ENCODE results near the gene KIAA1671. TPM values are rescaled to one million over a fixed set of nuclear protein-coding genes. Genes with fewer than 3 reads are reported as not detected.

KIAA1671 gene
- total RNA-seq, 1 donor from 2014 or later: 11.5 TPM

DNA sequence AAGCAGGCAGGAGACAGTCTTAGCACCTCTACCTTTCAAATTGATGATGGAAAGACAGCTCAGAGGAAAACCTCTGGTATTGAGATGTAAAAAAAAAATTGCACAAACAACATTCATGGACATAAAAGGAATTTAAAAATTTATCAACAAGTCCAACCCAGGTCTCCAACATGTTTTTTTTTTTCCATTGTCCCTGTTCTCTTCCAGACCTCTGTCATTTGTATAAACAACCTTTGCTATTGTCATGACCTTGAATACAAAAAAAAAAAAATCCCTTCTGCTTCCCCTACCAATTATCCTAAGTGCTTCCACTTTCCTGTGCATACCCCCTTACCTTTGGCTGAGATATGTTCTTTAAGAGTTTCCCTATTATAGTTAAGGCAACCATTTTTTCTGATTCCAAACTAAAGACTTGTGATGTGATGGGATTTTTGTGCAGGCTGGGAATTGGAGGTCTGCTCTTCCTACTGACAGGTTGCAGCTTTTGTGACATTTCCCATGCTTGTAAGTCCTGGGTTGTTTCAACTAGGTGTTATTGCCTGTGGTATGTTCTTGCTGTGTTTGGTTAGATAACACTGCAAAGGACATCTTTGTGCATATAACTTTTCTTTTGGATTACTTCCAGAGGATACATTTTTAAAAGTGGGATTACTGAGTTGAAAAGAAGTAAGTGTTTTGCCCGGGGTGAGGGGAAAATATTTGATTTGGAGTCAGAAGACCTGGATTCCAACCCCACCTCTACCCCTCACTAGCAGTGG is 67.1 kb downstream of the KIAA1671 start:
- H3K4me1 ChIP-seq (ENCODE audit: control insufficient read depth in 3 of 3, insufficient read depth in 3 of 3, low read length in 3 of 3): peaks cover 0 to 7% (median 3%) of the 10 kb centered on the region in 3 donors
- H3K36me3 ChIP-seq (ENCODE audit: control insufficient read depth in 3 of 3, insufficient read depth in 3 of 3, low read length in 3 of 3): no peaks in the 10 kb centered on the region

DNA sequence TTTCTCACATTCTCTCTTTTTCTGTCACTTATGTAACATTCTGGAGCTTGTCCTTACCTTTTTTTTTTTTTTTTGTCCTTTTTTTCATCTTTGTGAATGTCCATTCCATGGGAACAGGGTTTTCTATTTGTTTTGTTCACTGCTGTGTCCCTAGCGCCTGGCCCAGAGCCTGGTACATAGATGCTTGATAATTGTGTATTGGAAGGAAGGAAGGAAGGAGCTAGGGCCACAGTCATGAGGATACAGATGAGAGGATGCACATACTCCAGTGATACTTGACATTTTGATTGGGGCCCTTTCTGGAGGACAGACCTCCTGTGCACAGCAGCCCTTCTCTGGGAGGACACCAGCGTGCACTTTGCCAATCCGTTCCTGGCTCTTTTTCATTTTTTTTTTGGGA is 68.9 kb downstream of the KIAA1671 start:
- no peaks in the 10 kb centered on the region for H3K9me3 ChIP-seq (ENCODE audit: control insufficient read depth in 3 of 3, low read length in 3 of 3)
- H3K4me1 ChIP-seq (ENCODE audit: control insufficient read depth in 3 of 3, insufficient read depth in 3 of 3, low read length in 3 of 3): peaks cover 8 to 14% (median 9%) of the 10 kb centered on the region in 3 donors
- H3K36me3 ChIP-seq (ENCODE audit: control insufficient read depth in 3 of 3, insufficient read depth in 3 of 3, low read length in 3 of 3): no peaks in the 10 kb centered on the region
- no peak overlapping the region for H3K27ac ChIP-seq (ENCODE audit: low read depth, low read length)
- no peak overlapping the region for H3K9ac ChIP-seq (ENCODE audit: low read depth in 1 of 3, low read length in 3 of 3)
- H3K27me3 ChIP-seq (ENCODE audit: control insufficient read depth in 3 of 3, insufficient read depth in 3 of 3, low read length in 3 of 3): no peaks in the 10 kb centered on the region
- no peak overlapping the region for H3K4me3 ChIP-seq (ENCODE audit: low read length in 3 of 3)

More for the DNA sequence above, 67.1 kb downstream of the KIAA1671 start:
- no peaks in the 10 kb centered on the region for H3K9me3 ChIP-seq (ENCODE audit: control insufficient read depth in 3 of 3, low read length in 3 of 3)
- H3K27me3 ChIP-seq (ENCODE audit: control insufficient read depth in 3 of 3, insufficient read depth in 3 of 3, low read length in 3 of 3): no peaks in the 10 kb centered on the region
- no peak overlapping the region for H3K9ac ChIP-seq (ENCODE audit: low read depth in 1 of 3, low read length in 3 of 3)
- H3K4me3 ChIP-seq (ENCODE audit: low read length in 3 of 3): no peak overlapping the region
- no peak overlapping the region for H3K27ac ChIP-seq (ENCODE audit: low read depth, low read length)

GRCh38 chr22:25021976-25022711 is 69.6 kb downstream of the KIAA1671 start:
- Histone ChIP-seq H3K27ac (ENCODE audit: low read depth, low read length) (no peak overlapping the region), H3K9ac (ENCODE audit: low read depth in 1 of 3, low read length in 3 of 3) (no peak overlapping the region), H3K4me1 (ENCODE audit: control insufficient read depth in 3 of 3, insufficient read depth in 3 of 3, low read length in 3 of 3) (peaks cover 10 to 14% (median 14%) of the 10 kb centered on the region in 3 donors), H3K4me3 (ENCODE audit: low read length in 3 of 3) (no peak overlapping the region), H3K9me3 (ENCODE audit: control insufficient read depth in 3 of 3, low read length in 3 of 3) (no peaks in the 10 kb centered on the region), H3K36me3 (ENCODE audit: control insufficient read depth in 3 of 3, insufficient read depth in 3 of 3, low read length in 3 of 3) (no peaks in the 10 kb centered on the region), H3K27me3 (ENCODE audit: control insufficient read depth in 3 of 3, insufficient read depth in 3 of 3, low read length in 3 of 3) (no peaks in the 10 kb centered on the region)

DNA sequence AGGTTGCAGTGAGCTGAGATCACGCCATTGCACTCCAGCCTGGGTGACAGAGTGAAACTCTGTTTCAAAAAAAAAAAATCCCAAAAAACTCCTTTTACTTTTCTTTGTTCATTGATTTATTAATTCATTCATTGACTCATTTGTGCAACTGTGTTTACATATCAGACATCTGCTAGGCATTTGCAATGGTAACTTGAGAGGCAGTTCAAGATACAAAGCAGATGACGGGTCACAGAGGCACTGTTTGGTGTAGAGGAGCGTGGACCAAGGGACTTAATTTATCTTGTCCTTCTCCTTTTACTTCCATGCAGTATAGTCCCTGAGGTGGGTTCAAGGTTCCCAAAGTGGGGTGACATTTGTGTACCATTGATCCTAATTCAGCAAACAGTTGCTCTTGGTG is 71.4 kb downstream of the KIAA1671 start:
- Histone ChIP-seq H3K9me3 (ENCODE audit: control insufficient read depth in 3 of 3, low read length in 3 of 3) (no peaks in the 10 kb centered on the region), H3K36me3 (ENCODE audit: control insufficient read depth in 3 of 3, insufficient read depth in 3 of 3, low read length in 3 of 3) (no peaks in the 10 kb centered on the region), H3K4me1 (ENCODE audit: control insufficient read depth in 3 of 3, insufficient read depth in 3 of 3, low read length in 3 of 3) (peaks cover 14 to 16% (median 14%) of the 10 kb centered on the region in 3 donors), H3K27ac (ENCODE audit: low read depth, low read length) (no peak overlapping the region), H3K9ac (ENCODE audit: low read depth in 1 of 3, low read length in 3 of 3) (no peak overlapping the region), H3K27me3 (ENCODE audit: control insufficient read depth in 3 of 3, insufficient read depth in 3 of 3, low read length in 3 of 3) (no peaks in the 10 kb centered on the region), H3K4me3 (ENCODE audit: low read length in 3 of 3) (no peak overlapping the region)

DNA sequence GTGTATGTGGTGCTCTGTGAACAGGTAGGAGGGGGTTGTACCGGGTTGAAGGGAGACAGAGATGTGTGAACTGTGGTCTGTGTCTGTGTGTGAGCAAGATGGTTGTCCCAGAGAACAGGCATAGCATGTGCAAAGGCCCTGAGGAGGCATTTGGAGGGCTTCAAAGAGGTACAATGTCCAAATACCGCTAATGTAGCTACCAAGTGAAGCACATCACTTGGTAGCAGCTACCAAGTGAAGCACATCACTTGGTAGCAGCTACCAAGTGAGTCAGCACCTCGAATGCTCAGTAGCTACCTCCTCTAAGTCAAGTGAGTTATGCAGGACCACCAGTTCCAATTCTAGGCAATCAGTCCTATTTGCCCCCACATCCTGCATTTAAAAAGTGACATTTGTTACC is 72.4 kb downstream of the KIAA1671 start:
- peaks cover 14 to 16% (median 14%) of the 10 kb centered on the region in 3 donors for H3K4me1 ChIP-seq (ENCODE audit: control insufficient read depth in 3 of 3, insufficient read depth in 3 of 3, low read length in 3 of 3)
- no peak overlapping the region for H3K9ac ChIP-seq (ENCODE audit: low read depth in 1 of 3, low read length in 3 of 3)
- H3K4me3 ChIP-seq (ENCODE audit: low read length in 3 of 3): no peak overlapping the region
- H3K9me3 ChIP-seq (ENCODE audit: control insufficient read depth in 3 of 3, low read length in 3 of 3): no peaks in the 10 kb centered on the region
- no peak overlapping the region for H3K27ac ChIP-seq (ENCODE audit: low read depth, low read length)
- H3K36me3 ChIP-seq (ENCODE audit: control insufficient read depth in 3 of 3, insufficient read depth in 3 of 3, low read length in 3 of 3): peaks cover 0 to 2% (median 0%) of the 10 kb centered on the region in 3 donors
- H3K27me3 ChIP-seq (ENCODE audit: control insufficient read depth in 3 of 3, insufficient read depth in 3 of 3, low read length in 3 of 3): no peaks in the 10 kb centered on the region

GRCh38 chr22:25025491-25026400 is 73.2 kb downstream of the KIAA1671 start:
- H3K4me1 ChIP-seq (ENCODE audit: control insufficient read depth in 3 of 3, insufficient read depth in 3 of 3, low read length in 3 of 3): peaks cover 11 to 16% (median 14%) of the 10 kb centered on the region in 3 donors
- H3K9ac ChIP-seq (ENCODE audit: low read depth in 1 of 3, low read length in 3 of 3): peak overlapping the region in 1 of 3 donors; percentile 50
- H3K4me3 ChIP-seq (ENCODE audit: low read length in 3 of 3): no peak overlapping the region

DNA sequence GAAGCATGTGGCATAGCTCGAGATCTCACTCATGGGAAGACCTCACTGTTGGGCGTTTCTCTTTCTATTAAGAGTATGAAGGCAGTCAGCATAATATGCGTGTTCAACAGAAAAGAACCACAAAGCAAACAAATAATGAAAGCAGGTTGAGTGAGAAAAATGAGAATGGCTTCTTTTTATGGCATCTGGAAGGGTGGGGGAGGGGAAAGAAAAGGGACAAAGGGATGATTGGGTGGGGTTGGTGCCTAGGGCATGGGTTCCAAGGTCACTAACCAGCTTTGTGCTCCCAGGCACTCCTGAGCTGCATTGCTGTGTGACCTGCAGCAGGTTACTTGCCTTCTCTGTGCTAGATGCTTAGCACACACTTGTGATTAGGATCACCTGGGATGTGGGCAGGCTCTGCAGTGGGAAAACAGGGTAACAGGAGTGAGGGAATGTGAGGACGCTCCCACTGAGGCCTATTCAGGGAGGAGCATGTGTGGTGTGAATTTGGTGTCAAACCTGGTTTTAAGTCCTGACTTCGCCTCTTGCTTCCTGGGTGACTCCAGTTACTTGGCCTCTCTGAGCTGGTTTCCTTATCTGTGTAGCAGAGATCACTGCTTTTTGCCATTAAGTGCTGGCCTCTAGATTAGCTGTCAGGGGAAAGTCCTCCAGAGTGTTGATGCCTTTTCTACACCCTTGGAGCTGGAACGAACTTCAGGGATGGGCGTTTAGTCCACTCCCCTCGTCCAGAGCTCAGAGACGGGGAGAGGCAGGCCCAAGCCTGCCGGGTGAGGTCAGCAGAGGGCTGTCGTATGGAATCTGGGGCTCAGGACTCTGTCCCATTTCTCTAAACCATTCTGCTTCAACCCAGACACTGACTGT is 74.8 kb downstream of the KIAA1671 start:
- H3K4me3 ChIP-seq (ENCODE audit: low read length in 3 of 3): no peak overlapping the region
- H3K9me3 ChIP-seq (ENCODE audit: control insufficient read depth in 3 of 3, low read length in 3 of 3): no peaks in the 10 kb centered on the region
- no peak overlapping the region for H3K27ac ChIP-seq (ENCODE audit: low read depth, low read length)
- no peak overlapping the region for H3K9ac ChIP-seq (ENCODE audit: low read depth in 1 of 3, low read length in 3 of 3)
- no peaks in the 10 kb centered on the region for H3K27me3 ChIP-seq (ENCODE audit: control insufficient read depth in 3 of 3, insufficient read depth in 3 of 3, low read length in 3 of 3)
- H3K36me3 ChIP-seq (ENCODE audit: control insufficient read depth in 3 of 3, insufficient read depth in 3 of 3, low read length in 3 of 3): peaks cover 0 to 2% (median 0%) of the 10 kb centered on the region in 3 donors
- peaks cover 11 to 16% (median 14%) of the 10 kb centered on the region in 3 donors for H3K4me1 ChIP-seq (ENCODE audit: control insufficient read depth in 3 of 3, insufficient read depth in 3 of 3, low read length in 3 of 3)

More at GRCh38 chr22:25025491-25026400, 73.2 kb downstream of the KIAA1671 start:
- H3K36me3 ChIP-seq (ENCODE audit: control insufficient read depth in 3 of 3, insufficient read depth in 3 of 3, low read length in 3 of 3): peaks cover 0 to 2% (median 0%) of the 10 kb centered on the region in 3 donors
- H3K27me3 ChIP-seq (ENCODE audit: control insufficient read depth in 3 of 3, insufficient read depth in 3 of 3, low read length in 3 of 3): no peaks in the 10 kb centered on the region
- H3K27ac ChIP-seq (ENCODE audit: low read depth, low read length): peak overlapping the region; percentile 65
- H3K9me3 ChIP-seq (ENCODE audit: control insufficient read depth in 3 of 3, low read length in 3 of 3): no peaks in the 10 kb centered on the region

- Histone ChIP-seq H3K27me3 (ENCODE audit: control insufficient read depth in 3 of 3, insufficient read depth in 3 of 3, low read length in 3 of 3) (no peaks in the 10 kb centered on the region), H3K36me3 (ENCODE audit: control insufficient read depth in 3 of 3, insufficient read depth in 3 of 3, low read length in 3 of 3) (peaks cover 0 to 2% (median 0%) of the 10 kb centered on the region in 3 donors), H3K27ac (ENCODE audit: low read depth, low read length) (no peak overlapping the region), H3K9me3 (ENCODE audit: control insufficient read depth in 3 of 3, low read length in 3 of 3) (no peaks in the 10 kb centered on the region), H3K4me3 (ENCODE audit: low read length in 3 of 3) (no peak overlapping the region), H3K9ac (ENCODE audit: low read depth in 1 of 3, low read length in 3 of 3) (no peak overlapping the region), H3K4me1 (ENCODE audit: control insufficient read depth in 3 of 3, insufficient read depth in 3 of 3, low read length in 3 of 3) (peaks cover 11 to 16% (median 14%) of the 10 kb centered on the region in 3 donors)
Observed at GRCh38 chr22:25027959-25028840, 75.7 kb downstream of the KIAA1671 start.
